ENCODE data around the gene ARFGEF3. TPM values are rescaled to one million over a fixed set of nuclear protein-coding genes. Genes with fewer than 3 reads are reported as not detected.

ARFGEF3 gene
- total and polyA plus RNA-seq, 2 donors, result 0.19 to 0.21 TPM

GRCh38 chr6:138230221-138230620, 68.5 kb downstream of the ARFGEF3 start:
- DNase-seq (ENCODE audit: low read depth in 6 of 9, low spot score in 9 of 9), result no peak
- no peak overlapping the region for H3K27ac ChIP-seq (ENCODE audit: low read depth in 1 of 2, low read length in 1 of 2)
- no peaks in the 10 kb centered on the region for H3K36me3 ChIP-seq (ENCODE audit: control insufficient read depth in 2 of 2, insufficient read depth in 2 of 2, low read length in 1 of 2)
- no peaks in the 10 kb centered on the region for H3K4me1 ChIP-seq (ENCODE audit: control insufficient read depth in 2 of 2, insufficient read depth in 2 of 2, low read length in 2 of 2)
- peaks cover 0 to 2% of the 10 kb centered on the region in 2 donors for H3K27me3 ChIP-seq (ENCODE audit: control insufficient read depth in 2 of 2, insufficient read depth in 1 of 2, low read length in 1 of 2)
- H3K9me3 ChIP-seq (ENCODE audit: control insufficient read depth in 2 of 2, insufficient read depth in 1 of 2, low read length in 1 of 2), result no peaks in the 10 kb centered on the region
- H3K4me3 ChIP-seq (ENCODE audit: low read length in 2 of 2), result no peak overlapping the region

- DNase-seq (ENCODE audit: low read depth in 6 of 9, low spot score in 9 of 9), result no peak
- no peaks in the 10 kb centered on the region for H3K9me3 ChIP-seq (ENCODE audit: control insufficient read depth in 2 of 2, insufficient read depth in 1 of 2, low read length in 1 of 2)
- H3K4me3 ChIP-seq (ENCODE audit: low read length in 2 of 2), result no peak overlapping the region
- H3K27me3 ChIP-seq (ENCODE audit: control insufficient read depth in 2 of 2, insufficient read depth in 1 of 2, low read length in 1 of 2), result peaks cover 0 to 2% of the 10 kb centered on the region in 2 donors
- no peaks in the 10 kb centered on the region for H3K4me1 ChIP-seq (ENCODE audit: control insufficient read depth in 2 of 2, insufficient read depth in 2 of 2, low read length in 2 of 2)
- no peak overlapping the region for H3K27ac ChIP-seq (ENCODE audit: low read depth in 1 of 2, low read length in 1 of 2)
- 95% methylated on average over 3 of the region's 3 CpGs for WGBS
- H3K36me3 ChIP-seq (ENCODE audit: control insufficient read depth in 2 of 2, insufficient read depth in 2 of 2, low read length in 1 of 2), result no peaks in the 10 kb centered on the region
Measured at GRCh38 chr6:138230759-138231380, 69.1 kb downstream of the ARFGEF3 start.

GRCh38 chr6:138231381-138231886, 69.7 kb downstream of the ARFGEF3 start:
- H3K4me3 ChIP-seq (ENCODE audit: low read length in 2 of 2), result no peak overlapping the region
- no peaks in the 10 kb centered on the region for H3K9me3 ChIP-seq (ENCODE audit: control insufficient read depth in 2 of 2, insufficient read depth in 1 of 2, low read length in 1 of 2)
- no peak for DNase-seq (ENCODE audit: low read depth in 6 of 9, low spot score in 9 of 9)
- WGBS, result 89% methylated on average over 4 of the region's 4 CpGs
- no peaks in the 10 kb centered on the region for H3K4me1 ChIP-seq (ENCODE audit: control insufficient read depth in 2 of 2, insufficient read depth in 2 of 2, low read length in 2 of 2)
- H3K36me3 ChIP-seq (ENCODE audit: control insufficient read depth in 2 of 2, insufficient read depth in 2 of 2, low read length in 1 of 2), result no peaks in the 10 kb centered on the region
- peaks cover 0 to 2% of the 10 kb centered on the region in 2 donors for H3K27me3 ChIP-seq (ENCODE audit: control insufficient read depth in 2 of 2, insufficient read depth in 1 of 2, low read length in 1 of 2)
- H3K27ac ChIP-seq (ENCODE audit: low read depth in 1 of 2, low read length in 1 of 2), result no peak overlapping the region

- H3K4me1 ChIP-seq (ENCODE audit: control insufficient read depth in 2 of 2, insufficient read depth in 2 of 2, low read length in 2 of 2), result no peaks in the 10 kb centered on the region
- H3K27ac ChIP-seq (ENCODE audit: low read depth in 1 of 2, low read length in 1 of 2), result no peak overlapping the region
Measured at GRCh38 chr6:138234363-138234762, 72.6 kb downstream of the ARFGEF3 start.

GRCh38 chr6:138235205-138235604, 73.5 kb downstream of the ARFGEF3 start:
- H3K4me3 ChIP-seq (ENCODE audit: low read length in 2 of 2), result no peak overlapping the region
- H3K36me3 ChIP-seq (ENCODE audit: control insufficient read depth in 2 of 2, insufficient read depth in 2 of 2, low read length in 1 of 2), result no peaks in the 10 kb centered on the region
- WGBS, result 94% methylated on average over 1 of the region's 1 CpG
- no peaks in the 10 kb centered on the region for H3K9me3 ChIP-seq (ENCODE audit: control insufficient read depth in 2 of 2, insufficient read depth in 1 of 2, low read length in 1 of 2)
- H3K27me3 ChIP-seq (ENCODE audit: control insufficient read depth in 2 of 2, insufficient read depth in 1 of 2, low read length in 1 of 2), result no peaks in the 10 kb centered on the region
- no peaks in the 10 kb centered on the region for H3K4me1 ChIP-seq (ENCODE audit: control insufficient read depth in 2 of 2, insufficient read depth in 2 of 2, low read length in 2 of 2)
- DNase-seq (ENCODE audit: low read depth in 6 of 9, low spot score in 9 of 9), result no peak
- no peak overlapping the region for H3K27ac ChIP-seq (ENCODE audit: low read depth in 1 of 2, low read length in 1 of 2)

More at GRCh38 chr6:138234363-138234762, 72.6 kb downstream of the ARFGEF3 start:
- Histone ChIP-seq H3K36me3 (ENCODE audit: control insufficient read depth in 2 of 2, insufficient read depth in 2 of 2, low read length in 1 of 2) (no peaks in the 10 kb centered on the region), H3K9me3 (ENCODE audit: control insufficient read depth in 2 of 2, insufficient read depth in 1 of 2, low read length in 1 of 2) (no peaks in the 10 kb centered on the region), H3K4me3 (ENCODE audit: low read length in 2 of 2) (no peak overlapping the region), H3K27me3 (ENCODE audit: control insufficient read depth in 2 of 2, insufficient read depth in 1 of 2, low read length in 1 of 2) (no peaks in the 10 kb centered on the region)
- DNase-seq (ENCODE audit: low read depth in 6 of 9, low spot score in 9 of 9), result no peak
- 71% methylated on average over 2 of the region's 2 CpGs for WGBS

GRCh38 chr6:138235693-138236092, 74.0 kb downstream of the ARFGEF3 start:
- Histone ChIP-seq H3K4me1 (ENCODE audit: control insufficient read depth in 2 of 2, insufficient read depth in 2 of 2, low read length in 2 of 2) (no peaks in the 10 kb centered on the region), H3K36me3 (ENCODE audit: control insufficient read depth in 2 of 2, insufficient read depth in 2 of 2, low read length in 1 of 2) (no peaks in the 10 kb centered on the region), H3K27ac (ENCODE audit: low read depth in 1 of 2, low read length in 1 of 2) (no peak overlapping the region), H3K9me3 (ENCODE audit: control insufficient read depth in 2 of 2, insufficient read depth in 1 of 2, low read length in 1 of 2) (no peaks in the 10 kb centered on the region), H3K27me3 (ENCODE audit: control insufficient read depth in 2 of 2, insufficient read depth in 1 of 2, low read length in 1 of 2) (no peaks in the 10 kb centered on the region), H3K4me3 (ENCODE audit: low read length in 2 of 2) (no peak overlapping the region)
- 99% methylated on average over 1 of the region's 1 CpG for WGBS
- no peak for DNase-seq (ENCODE audit: low read depth in 6 of 9, low spot score in 9 of 9)

GRCh38 chr6:138237463-138237862, 75.7 kb downstream of the ARFGEF3 start:
- H3K9me3 ChIP-seq (ENCODE audit: control insufficient read depth in 2 of 2, insufficient read depth in 1 of 2, low read length in 1 of 2), result no peaks in the 10 kb centered on the region
- 93% methylated on average over 2 of the region's 2 CpGs for WGBS
- no peak for DNase-seq (ENCODE audit: low read depth in 6 of 9, low spot score in 9 of 9)
- no peak overlapping the region for H3K4me3 ChIP-seq (ENCODE audit: low read length in 2 of 2)
- no peaks in the 10 kb centered on the region for H3K36me3 ChIP-seq (ENCODE audit: control insufficient read depth in 2 of 2, insufficient read depth in 2 of 2, low read length in 1 of 2)
- H3K27ac ChIP-seq (ENCODE audit: low read depth in 1 of 2, low read length in 1 of 2), result no peak overlapping the region
- no peaks in the 10 kb centered on the region for H3K27me3 ChIP-seq (ENCODE audit: control insufficient read depth in 2 of 2, insufficient read depth in 1 of 2, low read length in 1 of 2)
- H3K4me1 ChIP-seq (ENCODE audit: control insufficient read depth in 2 of 2, insufficient read depth in 2 of 2, low read length in 2 of 2), result no peaks in the 10 kb centered on the region

GRCh38 chr6:138238368-138238767, 76.6 kb downstream of the ARFGEF3 start:
- H3K4me3 ChIP-seq (ENCODE audit: low read length in 2 of 2), result no peak overlapping the region
- no peak overlapping the region for H3K27ac ChIP-seq (ENCODE audit: low read depth in 1 of 2, low read length in 1 of 2)
- no peaks in the 10 kb centered on the region for H3K9me3 ChIP-seq (ENCODE audit: control insufficient read depth in 2 of 2, insufficient read depth in 1 of 2, low read length in 1 of 2)
- no peaks in the 10 kb centered on the region for H3K27me3 ChIP-seq (ENCODE audit: control insufficient read depth in 2 of 2, insufficient read depth in 1 of 2, low read length in 1 of 2)
- H3K36me3 ChIP-seq (ENCODE audit: control insufficient read depth in 2 of 2, insufficient read depth in 2 of 2, low read length in 1 of 2), result no peaks in the 10 kb centered on the region
- no peak for DNase-seq (ENCODE audit: low read depth in 6 of 9, low spot score in 9 of 9)
- H3K4me1 ChIP-seq (ENCODE audit: control insufficient read depth in 2 of 2, insufficient read depth in 2 of 2, low read length in 2 of 2), result no peaks in the 10 kb centered on the region
- 95% methylated on average over 6 of the region's 6 CpGs for WGBS

GRCh38 chr6:138239774-138240173, 78.0 kb downstream of the ARFGEF3 start:
- H3K36me3 ChIP-seq (ENCODE audit: control insufficient read depth in 2 of 2, insufficient read depth in 2 of 2, low read length in 1 of 2), result no peaks in the 10 kb centered on the region
- no peaks in the 10 kb centered on the region for H3K4me1 ChIP-seq (ENCODE audit: control insufficient read depth in 2 of 2, insufficient read depth in 2 of 2, low read length in 2 of 2)
- H3K4me3 ChIP-seq (ENCODE audit: low read length in 2 of 2), result no peak overlapping the region
- DNase-seq (ENCODE audit: low read depth in 6 of 9, low spot score in 9 of 9), result no peak
- H3K27ac ChIP-seq (ENCODE audit: low read depth in 1 of 2, low read length in 1 of 2), result no peak overlapping the region
- H3K9me3 ChIP-seq (ENCODE audit: control insufficient read depth in 2 of 2, insufficient read depth in 1 of 2, low read length in 1 of 2), result no peaks in the 10 kb centered on the region
- WGBS, result 93% methylated on average over 1 of the region's 1 CpG
- no peaks in the 10 kb centered on the region for H3K27me3 ChIP-seq (ENCODE audit: control insufficient read depth in 2 of 2, insufficient read depth in 1 of 2, low read length in 1 of 2)
